HepG2 (cell line): Measurements from ENCODE around the gene LRRN2. TPM values are rescaled to one million over a fixed set of nuclear protein-coding genes. Genes with fewer than 3 reads are reported as not detected.

Experiments used
- ATAC-seq: fragments of 200-7000 bp; cut with Tn5 transposase; 3 replicates; pipeline ENCODE4 v1.9.1; 2020; ENCODE audit warnings: mild to moderate bottlenecking, moderate library complexity
- BruUV-seq: library from RNA; stranded (reverse); fragments of 400-500 nt; replicated peaks from 2 replicates; lab custom pipeline; 2021; lab: Mats Ljungman, UMichigan
- CTCF ChIA-PET: fragments of 300-600 bp; formaldehyde crosslinking; extraction: SDS; loops from one replicate; lab custom pipeline; 2021; ENCODE audit warnings: low total read pairs, inconsistent platforms, low intra/inter-chr PET ratio; lab: Yijun Ruan, JAX
- POLR2A ChIA-PET: fragments of 350-600 bp; sonication (Branson Sonifier 250); formaldehyde crosslinking; loops from one replicate; lab custom pipeline; 2020; ENCODE audit warnings: antibody characterized with exemption, inconsistent platforms; lab: Yijun Ruan, JAX
- DNase-seq: peaks from one replicate; pipeline ENCODE4 v3.0.0-alpha.2; 2015; ENCODE audit warnings: low spot score
- FAIRE-seq: peaks from 3 replicates; lab custom pipeline; 2011; peaks lifted over from hg19 to GRCh38; lab: Jason Lieb, UNC
- H2AFZ ChIP-seq: one replicate; pipeline ENCODE4 v1.6.1; 2011; ENCODE audit warnings: low read length, inconsistent platforms
- H3K27ac ChIP-seq: fragments of 300-600 bp; 3 replicates; pipeline ENCODE4 v1.8.0; 2011; ENCODE audit warnings: mixed run types, mild to moderate bottlenecking, mixed read lengths, low read length, inconsistent platforms; ENCODE audit not compliant: insufficient read depth; ENCODE audit errors: extremely low read length
- H3K27me3 ChIP-seq, 2 experiments: fragments of 200-600 bp in 1 of 2; 2 replicates in 1 of 2; 3 replicates in 1 of 2; pipeline versions ENCODE4 v1.6.0 to v1.8.0; 2011; ENCODE audit warnings: low read length in 2 of 2, mild to moderate bottlenecking in 2 of 2, moderate library complexity in 2 of 2, inconsistent platforms in 1 of 2; ENCODE audit not compliant: insufficient read depth in 2 of 2, control insufficient read depth in 1 of 2
- H3K36me3 ChIP-seq, 2 experiments: fragments of 200-600 bp in 1 of 2; replicated peaks in 1 of 2; 2 replicates in 1 of 2; 3 replicates in 1 of 2; pipeline versions ENCODE4 v1.5.1 to v1.8.0; 2011; ENCODE audit warnings: low read length in 2 of 2, inconsistent platforms in 1 of 2; ENCODE audit not compliant: insufficient read depth in 2 of 2, control insufficient read depth in 1 of 2
- H3K4me1 ChIP-seq: 2 replicates; pipeline ENCODE4 v1.5.1; 2012; ENCODE audit warnings: low read length, inconsistent platforms; ENCODE audit not compliant: insufficient read depth
- H3K4me2 ChIP-seq: 2 replicates; pipeline ENCODE4 v1.6.0; 2011; ENCODE audit warnings: low read depth, low read length, inconsistent platforms
- H3K4me3 ChIP-seq, 3 experiments: fragments of 200-600 bp in 1 of 3; sonication (generic), shearing (Covaris generic) in 1 of 3; replicated peaks in 1 of 3; 2 replicates each; pipeline ENCODE4 v1.5.1; 2011 to 2016; ENCODE audit warnings: low read length in 3 of 3, inconsistent platforms in 2 of 3, low read depth in 2 of 3, mild to moderate bottlenecking in 2 of 3, control low read depth in 1 of 3, mixed read lengths in 1 of 3; ENCODE audit not compliant: insufficient read depth in 1 of 3
- H3K79me2 ChIP-seq: one replicate; pipeline ENCODE4 v1.6.1; 2011; ENCODE audit warnings: low read length, inconsistent platforms; ENCODE audit not compliant: insufficient read depth
- H3K9ac ChIP-seq: 2 replicates; pipeline ENCODE4 v1.6.0; 2011; ENCODE audit warnings: mild to moderate bottlenecking, low read depth, low read length, inconsistent platforms; ENCODE audit not compliant: insufficient read depth
- H3K9me3 ChIP-seq: 2 replicates; pipeline ENCODE4 v1.5.1; 2012; ENCODE audit warnings: mild to moderate bottlenecking, low read length
- H4K20me1 ChIP-seq: 2 replicates; pipeline ENCODE4 v1.6.0; 2011; ENCODE audit warnings: inconsistent platforms, mild to moderate bottlenecking, low read length, moderate library complexity; ENCODE audit not compliant: insufficient read depth
- BORCS8-MEF2B ChIP-seq: sonication (generic); formaldehyde crosslinking; IDR thresholded peaks from 2 replicates; pipeline ENCODE4 v1.8.0; 2022; ENCODE audit warnings: mild to moderate bottlenecking, missing genetic modification reagents
- MED13 ChIP-seq: sonication (generic); formaldehyde crosslinking; IDR thresholded peaks from 2 replicates; pipeline ENCODE4 v1.5.0; 2020; ENCODE audit warnings: missing genetic modification reagents
- NFYB ChIP-seq: sonication (generic); formaldehyde crosslinking; IDR thresholded peaks from 2 replicates; pipeline ENCODE4 v1.4.0; 2020; ENCODE audit warnings: missing genetic modification reagents
- RARG ChIP-seq: sonication (generic); formaldehyde crosslinking; IDR thresholded peaks from 2 replicates; pipeline ENCODE4 v1.4.0; 2020; ENCODE audit warnings: low read depth, mild to moderate bottlenecking, missing genetic modification reagents
- SRY ChIP-seq: sonication (generic); formaldehyde crosslinking; IDR thresholded peaks from 2 replicates; pipeline ENCODE4 v1.8.0; 2022; ENCODE audit warnings: mild to moderate bottlenecking, missing genetic modification reagents
- ZNF264 ChIP-seq: sonication (generic); formaldehyde crosslinking; IDR thresholded peaks from 2 replicates; pipeline ENCODE4 v1.4.0; 2020; ENCODE audit warnings: missing genetic modification reagents
- ZNF557 ChIP-seq: sonication (generic); formaldehyde crosslinking; IDR thresholded peaks from 2 replicates; pipeline ENCODE4 v1.4.0; 2020; ENCODE audit warnings: missing genetic modification reagents
- ZNF839 ChIP-seq: sonication (generic); formaldehyde crosslinking; IDR thresholded peaks from 2 replicates; pipeline ENCODE4 v1.4.0; 2020; ENCODE audit warnings: missing genetic modification reagents, mild to moderate bottlenecking, borderline replicate concordance
- WGBS: methylation state at CpG from one replicate; pipeline ENCODE4 v1.1.6; 2017; ENCODE audit warnings: low lambda C conversion rate; 5-methylcytosine and 5-hydroxymethylcytosine counted together
- in situ Hi-C: cut with HindIII; loops from 2 replicates; pipeline ENCODE4 v1.10.0; 2017; ENCODE audit warnings: low pct_unique_long_range_greater_than_20kb; ENCODE audit not compliant: extremely low pct_ligation_motif_present
- intact Hi-C: fragments of 100-400 bp; cut with micrococcal nuclease; formaldehyde crosslinking; loops from one replicate; pipeline ENCODE4 v1.10.0; 2022; ENCODE audit not compliant: unreplicated experiment
- polyA plus RNA-seq, 8 experiments: library from polyadenylated mRNA; depleted of rRNA in 3 of 8; stranded (reverse) in 7 of 8; unstranded in 1 of 8; fragments of >200 nt; fragmentation: Illumina TruSeq in 4 of 8; extraction: Trizol in 4 of 8; gene quantifications; 2 replicates each; pipeline versions ENCODE4 v1.2.1 to v1.2.3, GENCODE V29; 2011 to 2016; ENCODE audit warnings: low read depth in 4 of 8, missing spikeins in 1 of 8, mixed read lengths in 1 of 8; ENCODE audit not compliant: insufficient read depth in 1 of 8
- total RNA-seq, 5 experiments: library from RNA; depleted of rRNA; stranded (reverse); fragments of >200 nt; fragmentation: Illumina TruSeq; extraction: Trizol; gene quantifications; 2 replicates each; pipeline ENCODE4 v1.2.3, GENCODE V29; 2016; ENCODE audit warnings: low read depth in 1 of 5
- TF ChIP-seq, protein P1 (sequence below): sonication (generic); formaldehyde crosslinking; IDR thresholded peaks from 2 replicates; pipeline ENCODE4 v1.8.0; 2022; ENCODE audit warnings: mild to moderate bottlenecking, missing genetic modification reagents, borderline replicate concordance
- TF ChIP-seq, protein P2 (sequence below): sonication (generic); formaldehyde crosslinking; conservative IDR thresholded peaks from 2 replicates; pipeline ENCODE4 v1.8.0; 2022; ENCODE audit warnings: low read depth, missing genetic modification reagents
- TF ChIP-seq, protein P3 (sequence below): IDR thresholded peaks from 2 replicates; pipeline ENCODE4 v1.6.1; 2016

The LRRN2 gene
- total and polyA plus RNA-seq, 2 of the 13 experiments (the other 11 are each of a cell fraction or from before 2014, with no cell fraction given), result not detected

DNA sequence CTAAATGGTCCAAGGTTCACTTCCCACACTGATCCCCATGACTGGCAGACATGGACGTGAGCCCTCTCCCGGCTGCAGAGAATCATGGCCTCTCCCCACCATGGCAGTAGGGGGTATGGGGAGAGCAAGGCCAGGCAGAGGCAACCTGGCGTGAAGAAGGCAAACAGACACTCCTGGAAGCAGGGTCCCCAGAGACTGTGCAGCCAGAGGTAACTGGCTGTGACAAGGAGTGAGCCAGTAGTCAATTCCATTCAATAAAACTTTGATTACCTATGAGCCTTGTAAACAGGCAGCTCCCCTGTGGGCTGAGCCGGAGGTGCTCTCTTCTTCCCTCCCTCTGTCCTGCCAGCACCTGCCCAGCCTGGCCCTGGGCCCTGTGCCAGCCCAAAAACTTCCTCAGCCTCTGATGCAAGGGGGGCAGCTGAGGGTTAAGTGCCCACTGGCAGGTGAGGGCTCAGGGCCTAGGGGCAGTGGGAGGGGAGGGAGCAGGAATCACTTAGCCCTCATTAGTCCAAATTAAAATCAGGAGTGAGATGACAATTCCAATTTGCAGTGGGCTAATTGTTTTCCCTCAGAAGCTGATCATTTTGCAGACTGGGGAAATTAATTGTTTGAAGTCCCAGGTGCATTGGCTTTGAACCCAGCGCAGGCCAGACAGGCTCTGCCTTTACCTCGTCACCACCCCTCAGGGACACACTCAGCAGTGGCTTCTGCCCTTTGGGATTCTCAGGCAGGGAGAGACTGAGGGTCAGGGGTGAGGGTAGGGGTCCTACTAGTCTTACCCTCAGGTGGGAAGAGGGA lies 35.6 kb downstream of the LRRN2 start:
- Histone ChIP-seq H3K4me2 (no peak overlapping the region), H3K79me2 (no peaks in the 10 kb centered on the region), H3K4me1 (no peaks in the 10 kb centered on the region), H3K36me3 (no peaks in the 10 kb centered on the region), H3K9ac (no peak overlapping the region), H3K27me3 (peaks cover 0 to 22% of the 10 kb centered on the region in 2 experiments; a peak in 3 of 5 replicates), H4K20me1 (no peaks in the 10 kb centered on the region), H3K27ac (no peak overlapping the region), H2AFZ (no peak overlapping the region), H3K4me3 (no peak overlapping the region), H3K9me3 (no peaks in the 10 kb centered on the region)
- intact Hi-C loops (no loop called here), in situ Hi-C loops (no loop called here)
- DNase-seq (no peak), ATAC-seq (peak; percentile 42; the same call in 2 of the 3 replicates), FAIRE-seq (no peak)
- no TSS peak for BruUV-seq
- CTCF ChIA-PET, result no interaction called here
- TF ChIP-seq MED13 (CRISPR knock-in tag) (no peak), BORCS8-MEF2B (CRISPR knock-in tag) (no peak), ZNF264 (CRISPR knock-in tag) (no peak), ZNF557 (CRISPR knock-in tag) (no peak), RARG (no peak), ZNF839 (CRISPR knock-in tag) (no peak), NFYB (CRISPR knock-in tag) (no peak), SRY (CRISPR knock-in tag) (no peak)
- TF ChIP-seq, protein P1, sequence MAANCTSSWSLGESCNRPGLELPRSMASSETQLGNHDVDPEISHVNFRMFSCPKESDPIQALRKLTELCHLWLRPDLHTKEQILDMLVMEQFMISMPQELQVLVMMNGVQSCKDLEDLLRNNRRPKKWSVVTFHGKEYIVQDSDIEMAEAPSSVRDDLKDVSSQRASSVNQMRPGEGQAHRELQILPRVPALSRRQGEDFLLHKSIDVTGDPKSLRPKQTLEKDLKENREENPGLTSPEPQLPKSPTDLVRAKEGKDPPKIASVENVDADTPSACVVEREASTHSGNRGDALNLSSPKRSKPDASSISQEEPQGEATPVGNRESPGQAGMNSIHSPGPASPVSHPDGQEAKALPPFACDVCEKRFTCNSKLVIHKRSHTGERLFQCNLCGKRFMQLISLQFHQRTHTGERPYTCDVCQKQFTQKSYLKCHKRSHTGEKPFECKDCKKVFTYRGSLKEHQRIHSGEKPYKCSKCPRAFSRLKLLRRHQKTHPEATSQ (CRISPR knock-in tag), result no peak
- TF ChIP-seq, protein P2, sequence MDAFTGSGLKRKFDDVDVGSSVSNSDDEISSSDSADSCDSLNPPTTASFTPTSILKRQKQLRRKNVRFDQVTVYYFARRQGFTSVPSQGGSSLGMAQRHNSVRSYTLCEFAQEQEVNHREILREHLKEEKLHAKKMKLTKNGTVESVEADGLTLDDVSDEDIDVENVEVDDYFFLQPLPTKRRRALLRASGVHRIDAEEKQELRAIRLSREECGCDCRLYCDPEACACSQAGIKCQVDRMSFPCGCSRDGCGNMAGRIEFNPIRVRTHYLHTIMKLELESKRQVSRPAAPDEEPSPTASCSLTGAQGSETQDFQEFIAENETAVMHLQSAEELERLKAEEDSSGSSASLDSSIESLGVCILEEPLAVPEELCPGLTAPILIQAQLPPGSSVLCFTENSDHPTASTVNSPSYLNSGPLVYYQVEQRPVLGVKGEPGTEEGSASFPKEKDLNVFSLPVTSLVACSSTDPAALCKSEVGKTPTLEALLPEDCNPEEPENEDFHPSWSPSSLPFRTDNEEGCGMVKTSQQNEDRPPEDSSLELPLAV (CRISPR knock-in tag), result no peak
- TF ChIP-seq, protein P3, sequence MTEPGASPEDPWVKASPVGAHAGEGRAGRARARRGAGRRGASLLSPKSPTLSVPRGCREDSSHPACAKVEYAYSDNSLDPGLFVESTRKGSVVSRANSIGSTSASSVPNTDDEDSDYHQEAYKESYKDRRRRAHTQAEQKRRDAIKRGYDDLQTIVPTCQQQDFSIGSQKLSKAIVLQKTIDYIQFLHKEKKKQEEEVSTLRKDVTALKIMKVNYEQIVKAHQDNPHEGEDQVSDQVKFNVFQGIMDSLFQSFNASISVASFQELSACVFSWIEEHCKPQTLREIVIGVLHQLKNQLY (CRISPR knock-in tag), result no peak
- POLR2A ChIA-PET, result no interaction called here
- WGBS, result 18% methylated on average over 6 of the region's 6 CpGs
